Mesodermal cell (in vitro differentiated cells): ENCODE results near the gene TMPRSS4. TPM values are rescaled to one million over a fixed set of nuclear protein-coding genes. Genes with fewer than 3 reads are reported as not detected.

Experiments
- H3K27ac ChIP-seq: 2 replicates; pipeline ENCODE4 v1.7.0; 2013; ENCODE audit warnings: mild to moderate bottlenecking, low read depth, low read length, moderate library complexity; ENCODE audit not compliant: severe bottlenecking
- H3K36me3 ChIP-seq: 2 replicates; pipeline ENCODE4 v1.7.1; 2013; ENCODE audit warnings: mild to moderate bottlenecking, low read length, moderate library complexity; ENCODE audit not compliant: control insufficient read depth, insufficient read depth
- H3K4me1 ChIP-seq: one replicate; pipeline ENCODE4 v1.7.1; 2013; ENCODE audit warnings: mild to moderate bottlenecking, low read length; ENCODE audit not compliant: insufficient read depth, control insufficient read depth, poor library complexity, severe bottlenecking
- H3K4me3 ChIP-seq: 2 replicates; pipeline ENCODE4 v1.7.0; 2013; ENCODE audit warnings: low read length, control low read depth, mild to moderate bottlenecking; ENCODE audit not compliant: insufficient read depth, poor library complexity, severe bottlenecking; ENCODE audit errors: extremely low read depth
- H3K9me3 ChIP-seq: 2 replicates; pipeline ENCODE4 v1.7.1; 2013; ENCODE audit warnings: mild to moderate bottlenecking, low read length, moderate library complexity; ENCODE audit not compliant: control insufficient read depth
- WGBS, 2 experiments: methylation state at CpG; one replicate each; pipeline ENCODE4 v1.1.5; 2013; ENCODE audit warnings: missing lambda C conversion rate in 2 of 2; ENCODE audit not compliant: insufficient coverage in 2 of 2; 5-methylcytosine and 5-hydroxymethylcytosine counted together
- polyA plus RNA-seq, 2 experiments: library from polyadenylated mRNA; stranded (reverse); fragments of 50-300 nt; gene quantifications; one replicate each; pipeline ENCODE4 v1.2.3, GENCODE V29; 2013

The TMPRSS4 gene, protein sequence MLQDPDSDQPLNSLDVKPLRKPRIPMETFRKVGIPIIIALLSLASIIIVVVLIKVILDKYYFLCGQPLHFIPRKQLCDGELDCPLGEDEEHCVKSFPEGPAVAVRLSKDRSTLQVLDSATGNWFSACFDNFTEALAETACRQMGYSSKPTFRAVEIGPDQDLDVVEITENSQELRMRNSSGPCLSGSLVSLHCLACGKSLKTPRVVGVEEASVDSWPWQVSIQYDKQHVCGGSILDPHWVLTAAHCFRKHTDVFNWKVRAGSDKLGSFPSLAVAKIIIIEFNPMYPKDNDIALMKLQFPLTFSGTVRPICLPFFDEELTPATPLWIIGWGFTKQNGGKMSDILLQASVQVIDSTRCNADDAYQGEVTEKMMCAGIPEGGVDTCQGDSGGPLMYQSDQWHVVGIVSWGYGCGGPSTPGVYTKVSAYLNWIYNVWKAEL
- not detected for polyA plus RNA-seq (2013, experiment 1 of 2)
- polyA plus RNA-seq (2013, experiment 2 of 2) = not detected

DNA sequence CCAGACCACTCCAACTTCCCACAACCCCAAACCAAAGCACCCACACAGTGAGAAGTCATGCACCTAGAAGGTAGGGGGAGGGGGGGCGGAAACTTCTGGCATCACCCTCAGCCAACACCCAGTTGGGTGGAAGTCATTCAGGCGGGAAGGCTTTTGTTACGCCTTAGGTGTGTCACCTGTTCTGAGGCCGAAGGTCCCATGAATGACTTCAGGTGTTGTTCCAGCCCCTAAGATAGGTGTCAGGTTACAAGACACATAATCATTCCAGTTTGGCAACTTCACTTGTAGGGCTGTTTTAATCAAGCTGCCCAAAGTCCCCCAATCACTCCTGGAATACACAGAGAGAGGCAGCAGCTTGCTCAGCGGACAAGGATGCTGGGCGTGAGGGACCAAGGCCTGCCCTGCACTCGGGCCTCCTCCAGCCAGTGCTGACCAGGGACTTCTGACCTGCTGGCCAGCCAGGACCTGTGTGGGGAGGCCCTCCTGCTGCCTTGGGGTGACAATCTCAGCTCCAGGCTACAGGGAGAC lies at the start of gene TMPRSS4:
Gene TMPRSS4, plus strand, starts transcription at position 325 of the 528 bp plus-strand sequence. CDS start 225 bp downstream, outside the sequence.
- Histone ChIP-seq H3K27ac (no peak within 1 kb of the TSS), H3K4me3 (no peak within 1 kb of the TSS)
- WGBS, 2 experiments = 92 to 96% methylated on average over 6 of the region's 7 CpGs

DNA sequence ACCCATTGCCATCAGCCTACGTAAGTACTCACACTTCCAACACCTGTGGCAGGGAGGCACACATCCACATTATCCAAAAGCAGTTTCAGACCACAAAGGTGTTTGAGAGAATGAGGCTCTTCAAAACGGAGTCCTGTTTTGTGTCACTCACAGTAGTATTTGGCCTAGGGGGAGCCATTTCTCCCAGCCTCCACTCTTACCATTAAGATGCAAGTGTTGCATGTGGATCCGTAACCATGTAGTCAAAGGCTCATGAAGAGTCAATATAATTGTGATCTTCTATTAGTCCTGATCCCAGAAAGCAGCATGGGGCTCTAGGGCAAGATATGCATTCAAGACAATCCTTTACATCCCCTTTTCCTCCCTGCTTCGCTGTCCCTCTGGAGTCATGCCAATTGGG lies 49.2 kb upstream of the TMPRSS4 start:
- Histone ChIP-seq H3K27ac (no peak overlapping the region), H3K4me1 (no peaks in the 10 kb centered on the region), H3K9me3 (peaks cover 5% of the 10 kb centered on the region), H3K4me3 (no peak overlapping the region), H3K36me3 (no peaks in the 10 kb centered on the region)
- 90 to 100% methylated on average over 1 of the region's 4 CpGs for WGBS, 2 experiments

More for the DNA sequence above, at the start of gene TMPRSS4:
- Histone ChIP-seq H3K36me3 (no peaks in the 10 kb centered on the region), H3K4me1 (no peaks in the 10 kb centered on the region), H3K9me3 (no peaks in the 10 kb centered on the region)

DNA sequence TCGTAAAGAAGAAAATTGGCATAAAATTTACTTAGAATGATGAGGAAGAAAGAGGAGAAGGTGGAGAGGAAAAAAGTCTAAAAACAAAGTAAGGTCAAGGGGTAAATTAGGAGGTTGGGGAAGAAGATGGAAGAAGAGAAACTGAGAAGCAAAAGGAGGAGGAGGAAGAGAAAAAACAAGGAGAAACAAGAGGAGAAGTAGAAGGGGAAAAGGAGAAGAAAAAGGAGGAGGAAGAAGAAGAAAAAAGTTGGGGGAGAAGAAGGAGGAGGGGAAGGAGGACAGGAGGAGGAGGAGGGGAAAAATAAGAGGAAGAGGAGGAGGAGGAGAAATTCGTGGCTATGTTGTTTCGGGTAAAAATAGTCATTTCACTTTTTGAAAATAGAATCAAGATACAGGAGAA lies 48.3 kb upstream of the TMPRSS4 start:
- no peak overlapping the region for H3K27ac ChIP-seq
- 92 to 94% methylated on average over 1 to 2 of the region's 3 CpGs for WGBS, 2 experiments
- no peaks in the 10 kb centered on the region for H3K4me1 ChIP-seq

DNA sequence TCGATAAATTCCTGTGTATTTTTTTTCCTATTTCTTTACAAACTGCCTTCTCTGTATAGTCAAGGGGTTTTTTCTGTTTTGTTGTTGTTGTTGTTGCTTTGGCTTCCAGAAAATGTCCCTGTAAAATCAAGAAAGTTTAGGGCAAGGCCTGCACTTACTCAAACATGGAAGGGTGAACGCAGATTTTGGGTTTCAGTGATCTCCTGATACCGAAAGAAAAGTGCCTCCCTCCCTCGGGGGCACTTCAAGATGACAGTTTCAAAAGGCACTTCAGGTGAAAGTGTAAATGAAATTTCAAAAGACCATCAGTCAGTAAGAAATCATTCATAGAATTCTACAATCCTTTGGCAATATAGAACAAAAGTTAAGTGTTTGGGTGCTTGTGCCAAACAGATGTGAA lies 43.4 kb upstream of the TMPRSS4 start:
- Histone ChIP-seq H3K4me3 (no peak overlapping the region), H3K36me3 (no peaks in the 10 kb centered on the region), H3K4me1 (no peaks in the 10 kb centered on the region), H3K27ac (no peak overlapping the region), H3K9me3 (no peaks in the 10 kb centered on the region)
- WGBS, 2 experiments = 100% methylated on average over 1 of the region's 4 CpGs

More for the DNA sequence above, 48.3 kb upstream of the TMPRSS4 start:
- Histone ChIP-seq H3K36me3 (no peaks in the 10 kb centered on the region), H3K9me3 (peaks cover 5% of the 10 kb centered on the region), H3K4me3 (no peak overlapping the region)

DNA sequence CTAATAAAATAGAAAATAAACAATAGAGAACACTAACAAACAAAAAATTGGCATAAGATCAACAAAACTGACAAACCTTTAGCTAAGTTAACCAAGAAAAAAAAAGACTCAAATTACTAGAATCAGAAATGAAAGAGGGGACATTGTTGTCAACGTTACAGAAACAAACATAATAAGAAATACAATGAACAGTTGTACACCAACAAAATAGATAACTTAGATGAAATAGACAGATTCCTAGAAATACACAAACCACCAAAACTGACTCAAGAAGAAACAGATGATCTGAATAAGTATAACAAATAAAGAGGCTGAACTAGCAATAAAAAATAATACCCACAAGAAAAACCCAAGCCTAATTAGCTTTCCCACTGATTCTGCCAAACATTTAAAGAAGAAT lies 34.7 kb upstream of the TMPRSS4 start:
- no peaks in the 10 kb centered on the region for H3K4me1 ChIP-seq
- H3K4me3 ChIP-seq = no peak overlapping the region
- no peaks in the 10 kb centered on the region for H3K36me3 ChIP-seq
- no peaks in the 10 kb centered on the region for H3K9me3 ChIP-seq
- no peak overlapping the region for H3K27ac ChIP-seq
- no CpG with 5 or more reads among the region's 1 CpG for WGBS, 2 experiments

DNA sequence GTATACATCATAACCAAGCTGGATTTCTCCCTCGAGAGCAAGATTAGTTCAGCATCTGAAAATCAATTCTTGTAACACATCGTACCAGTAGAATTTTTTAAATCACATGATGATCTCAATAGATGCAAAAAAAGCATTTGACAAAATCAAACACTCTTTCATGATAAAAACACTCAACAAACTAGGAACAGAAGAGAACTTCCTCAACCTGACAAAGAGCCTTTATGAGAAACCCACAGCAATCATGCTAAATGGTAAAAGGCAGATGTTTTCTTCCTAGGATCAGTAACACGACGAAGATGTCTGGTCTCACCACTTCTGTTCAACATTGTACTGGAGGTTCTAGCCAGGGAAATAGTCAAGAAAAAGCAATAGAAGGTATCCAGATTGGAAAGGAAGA lies 34.1 kb upstream of the TMPRSS4 start:
- H3K9me3 ChIP-seq = no peaks in the 10 kb centered on the region
- no peak overlapping the region for H3K4me3 ChIP-seq
- no peak overlapping the region for H3K27ac ChIP-seq
- H3K4me1 ChIP-seq = no peaks in the 10 kb centered on the region
- WGBS, 2 experiments = 91 to 97% methylated on average over 4 of the region's 4 CpGs
- H3K36me3 ChIP-seq = no peaks in the 10 kb centered on the region

DNA sequence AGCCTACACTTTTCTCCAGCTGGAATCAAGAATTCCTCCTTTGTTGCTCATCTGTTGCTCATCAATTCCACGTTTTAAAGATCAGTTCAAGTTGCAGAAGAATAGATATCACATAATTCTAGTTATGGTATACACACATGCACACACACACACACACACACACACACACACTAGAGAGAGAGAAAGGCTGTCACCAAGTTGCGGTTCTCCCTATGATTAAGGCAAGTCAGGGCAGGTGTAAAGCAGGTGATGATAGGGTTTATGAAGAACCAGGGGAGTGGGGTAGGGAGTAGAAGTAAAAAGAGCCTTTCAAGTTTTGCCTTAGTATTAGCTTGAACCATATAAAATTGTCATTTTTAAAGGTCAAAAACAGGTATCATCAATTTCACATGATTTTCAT lies 31.7 kb upstream of the TMPRSS4 start:
- Histone ChIP-seq H3K36me3 (no peaks in the 10 kb centered on the region), H3K4me3 (no peak overlapping the region), H3K27ac (no peak overlapping the region), H3K9me3 (no peaks in the 10 kb centered on the region), H3K4me1 (no peaks in the 10 kb centered on the region)
- no CpG with 5 or more reads among the region's 2 CpGs for WGBS, 2 experiments

DNA sequence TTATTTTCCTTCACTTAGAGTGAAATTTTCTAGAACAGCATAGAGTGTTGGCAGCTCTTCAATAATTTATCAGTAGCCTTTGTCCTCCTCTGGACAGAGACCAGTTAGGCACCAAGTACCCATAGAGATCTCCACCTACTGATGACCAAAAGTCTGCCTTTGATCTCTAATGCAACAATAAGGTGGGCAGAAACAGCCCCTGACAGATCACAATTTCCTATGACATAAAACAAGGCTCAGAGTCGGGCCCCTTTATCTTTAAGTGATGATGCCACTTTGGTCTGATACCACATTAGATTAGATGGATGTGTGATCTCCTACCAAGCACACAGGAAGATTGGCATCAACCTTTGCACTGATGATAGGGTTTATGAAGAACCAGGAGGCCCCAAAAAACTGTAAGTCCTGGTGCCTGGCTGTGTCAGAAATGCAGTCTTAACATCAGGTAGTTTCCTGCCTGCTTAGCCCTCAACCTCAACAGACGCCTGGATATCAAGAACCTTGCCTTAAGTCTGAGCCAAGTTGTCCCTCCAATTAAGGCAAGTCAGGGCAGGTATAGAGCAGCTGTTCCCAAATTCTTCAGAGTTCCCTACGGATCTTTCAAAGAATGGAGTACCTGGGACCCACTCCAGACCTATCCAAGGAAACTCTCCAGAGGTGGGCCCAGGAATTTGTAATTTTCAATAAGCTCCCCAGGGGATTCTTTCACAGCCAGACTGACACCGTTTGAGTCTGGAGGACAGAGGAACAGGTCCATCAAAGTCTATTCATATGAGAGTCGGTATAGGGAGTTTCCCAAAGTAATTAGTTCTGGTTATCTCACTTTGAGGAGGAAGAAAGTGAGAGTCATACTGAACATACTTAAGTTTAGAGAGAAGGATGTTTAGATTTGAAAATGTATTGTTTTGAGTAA lies 30.6 kb upstream of the TMPRSS4 start:
- WGBS, 2 experiments = 73 to 81% methylated on average over 3 to 4 of the region's 5 CpGs
- Histone ChIP-seq H3K4me3 (no peak overlapping the region), H3K27ac (no peak overlapping the region), H3K36me3 (no peaks in the 10 kb centered on the region), H3K9me3 (no peaks in the 10 kb centered on the region), H3K4me1 (no peaks in the 10 kb centered on the region)

DNA sequence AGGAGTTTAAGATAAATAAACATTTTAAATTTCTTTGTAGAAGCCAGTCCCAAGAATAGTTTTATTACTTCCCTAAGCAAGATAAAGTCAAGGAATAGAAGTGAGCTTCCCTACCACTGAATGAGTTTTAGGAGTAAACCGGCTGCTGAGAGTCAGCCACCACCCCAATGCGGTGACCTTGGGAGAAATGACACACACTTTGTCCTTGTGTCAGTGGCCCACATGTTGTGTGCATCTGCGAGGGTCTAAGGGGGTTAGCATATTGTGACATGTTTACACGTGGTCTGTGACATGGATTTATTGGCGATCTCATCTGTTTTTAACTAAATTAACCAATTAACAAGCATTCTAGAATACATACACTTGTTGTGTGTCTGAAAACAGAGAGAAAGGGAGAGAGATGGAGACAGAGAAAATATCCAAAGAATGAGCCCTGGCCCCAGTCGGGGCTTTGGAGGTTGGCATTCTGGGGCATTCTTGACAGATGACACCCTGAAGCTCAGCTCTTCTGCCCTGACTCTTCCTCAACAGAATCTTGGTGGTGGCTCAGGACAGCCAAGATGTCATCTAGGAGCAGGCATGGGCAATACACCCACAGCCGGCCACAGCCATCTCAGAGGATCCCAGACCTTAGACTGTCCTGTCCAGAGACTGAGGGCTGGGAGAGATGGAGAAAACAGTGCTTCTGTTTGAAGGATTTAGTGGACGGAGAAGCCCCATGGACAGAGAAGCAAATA lies 29.7 kb upstream of the TMPRSS4 start:
- H3K27ac ChIP-seq = no peak overlapping the region
- H3K4me3 ChIP-seq = no peak overlapping the region
- H3K9me3 ChIP-seq = no peaks in the 10 kb centered on the region
- WGBS, 2 experiments = 93 to 94% methylated on average over 4 to 5 of the region's 8 CpGs
- H3K36me3 ChIP-seq = no peaks in the 10 kb centered on the region
- no peaks in the 10 kb centered on the region for H3K4me1 ChIP-seq

DNA sequence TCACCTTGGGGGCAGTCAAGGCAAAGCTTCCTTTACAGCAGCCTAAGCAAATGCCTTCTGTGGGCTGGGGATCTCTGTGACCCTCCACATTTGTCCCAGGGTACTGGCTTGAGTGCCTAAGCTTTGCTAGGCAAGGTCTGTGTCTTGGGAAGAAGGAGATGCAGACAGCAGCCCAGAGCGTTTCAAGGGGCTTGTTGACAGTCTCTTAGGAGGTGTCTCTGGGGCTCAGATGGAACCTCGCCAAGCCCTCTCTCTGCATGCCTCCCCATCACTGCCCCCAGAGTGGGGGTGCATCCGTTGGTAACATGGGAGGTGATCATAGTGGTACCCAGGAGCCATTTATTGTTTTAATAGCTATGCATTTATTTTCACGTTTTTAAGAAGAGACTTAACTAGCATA lies 29.1 kb upstream of the TMPRSS4 start:
- H3K27ac ChIP-seq = no peak overlapping the region
- no peaks in the 10 kb centered on the region for H3K36me3 ChIP-seq
- no peaks in the 10 kb centered on the region for H3K4me1 ChIP-seq
- WGBS, 2 experiments = 83 to 100% methylated on average over 1 of the region's 4 CpGs
- H3K9me3 ChIP-seq = no peaks in the 10 kb centered on the region
- H3K4me3 ChIP-seq = no peak overlapping the region
